Activated T-helper 9 cell treated with anti-CD3 and anti-CD28 coated beads, Interleukin-2, amount 50 U/mL, for 16 hours (primary cell): ENCODE data around the gene MELTF.
"Not testable (repeated sequence)": the region's sequence is repeated elsewhere in the genome, so short reads cannot be mapped to it uniquely, and the experiment has no call there.

Source experiments
- DNase-seq: peaks from one replicate; pipeline ENCODE4 v3.0.0-alpha.2; 2020; ENCODE audit warnings: low read depth

MELTF gene

GRCh38 chr3:197029511-197030167 lies at the start of gene MELTF:
Gene MELTF, minus strand, starts transcription at chr3:197029817. Its CDS starts 115 bp downstream, at chr3:197029702.
- DNase-seq: peak; percentile 64

- no peak for DNase-seq
These were observed 46.8 kb upstream of the MELTF start for GRCh38 chr3:197076415-197076814.

- no peak for DNase-seq
These were observed 38.5 kb upstream of the MELTF start for GRCh38 chr3:197068077-197068476.

DNA sequence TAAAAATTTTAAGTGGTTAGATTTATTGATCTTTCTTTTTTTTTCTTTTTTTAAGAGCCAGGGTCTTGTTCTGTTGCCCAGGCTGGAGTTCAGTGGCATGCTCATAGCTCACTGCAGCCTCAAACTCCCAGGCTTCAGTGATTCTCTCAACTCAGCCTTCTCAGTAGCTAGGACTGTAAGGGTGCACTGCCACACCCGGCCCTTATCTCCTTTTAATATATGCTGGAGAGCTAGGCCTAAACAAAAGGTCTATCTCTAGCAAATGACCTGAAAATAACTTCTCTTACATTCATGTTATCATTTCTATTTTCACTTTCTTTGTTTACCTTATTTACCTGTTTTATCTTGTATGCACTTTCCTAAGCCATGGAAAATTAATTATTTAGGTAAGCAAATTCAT lies 35.2 kb upstream of the MELTF start:
- no peak for DNase-seq

DNA sequence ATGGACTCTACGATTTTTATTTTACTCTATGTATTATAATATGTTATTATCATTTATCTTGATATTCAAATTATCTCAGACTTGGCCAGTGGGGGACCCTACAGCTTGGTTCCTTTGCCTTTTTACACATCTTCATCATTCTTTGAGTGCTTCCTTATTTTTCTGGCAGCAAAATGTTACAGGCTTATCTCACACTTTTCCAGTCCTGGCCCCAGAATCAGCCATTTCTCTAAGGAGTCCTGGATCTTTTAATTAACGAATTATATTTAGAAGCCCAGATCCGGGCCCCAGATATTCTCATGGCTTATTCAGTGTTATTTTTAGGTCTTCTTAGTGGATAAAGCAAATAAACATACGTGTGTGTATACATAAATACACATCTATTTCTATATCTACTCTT lies 32.8 kb upstream of the MELTF start:
- DNase-seq: no peak

- DNase-seq: not testable (repeated sequence)
These were observed 22.0 kb upstream of the MELTF start for GRCh38 chr3:197051637-197052036.

- DNase-seq: no peak
These were observed 20.9 kb upstream of the MELTF start for GRCh38 chr3:197050511-197050910.

- DNase-seq: no peak
These were observed 12.9 kb upstream of the MELTF start for GRCh38 chr3:197042539-197042938.

GRCh38 chr3:197041875-197042488 lies 12.4 kb upstream of the MELTF start:
- no peak for DNase-seq

DNA sequence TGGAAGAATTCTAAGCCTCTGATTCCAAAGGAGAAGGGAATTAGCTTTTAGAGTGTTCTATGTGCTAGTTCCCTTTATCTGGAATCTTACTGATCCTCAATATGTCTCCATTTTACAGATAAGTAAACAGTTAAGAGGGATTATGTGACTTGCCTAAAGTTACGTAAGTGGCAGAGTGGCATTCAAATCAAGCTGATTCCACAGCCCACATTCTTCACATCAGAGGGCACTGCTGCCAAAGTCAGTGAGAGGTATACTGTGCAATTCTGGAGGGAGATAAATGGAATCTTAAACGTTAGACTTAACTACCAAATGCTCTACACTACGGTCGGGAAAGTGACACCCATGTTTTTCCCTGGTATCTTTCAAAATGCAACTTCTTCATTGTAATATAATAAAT lies 11.0 kb upstream of the MELTF start:
- no peak for DNase-seq

- DNase-seq: no peak
These were observed 9.3 kb upstream of the MELTF start for GRCh38 chr3:197038679-197039462.

DNA sequence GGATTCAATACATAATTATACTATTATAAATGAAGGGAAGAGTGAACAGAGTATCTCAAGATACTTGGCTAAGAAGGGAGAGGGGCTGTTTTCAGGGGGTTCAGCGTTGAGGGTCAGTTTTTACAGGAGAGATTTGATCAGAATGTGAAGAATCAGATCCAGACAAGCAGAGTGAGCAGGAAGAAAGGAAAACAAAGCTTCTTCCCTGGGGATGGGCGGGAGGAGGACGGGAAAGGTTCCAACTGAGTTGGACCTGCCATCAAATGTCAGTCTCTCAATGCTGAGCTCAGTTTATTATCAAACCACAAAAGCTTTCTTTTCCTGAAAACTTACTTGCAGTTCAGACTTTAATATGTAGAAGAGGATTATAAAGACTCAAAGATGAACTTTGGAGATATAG lies 6.0 kb upstream of the MELTF start:
- no peak for DNase-seq

GRCh38 chr3:197034778-197035177 lies 5.2 kb upstream of the MELTF start:
- not testable (repeated sequence) for DNase-seq

GRCh38 chr3:197033764-197034163 lies 4.1 kb upstream of the MELTF start:
- not testable (repeated sequence) for DNase-seq

GRCh38 chr3:197031315-197032285 lies 2.0 kb upstream of the MELTF start:
- no peak for DNase-seq

DNA sequence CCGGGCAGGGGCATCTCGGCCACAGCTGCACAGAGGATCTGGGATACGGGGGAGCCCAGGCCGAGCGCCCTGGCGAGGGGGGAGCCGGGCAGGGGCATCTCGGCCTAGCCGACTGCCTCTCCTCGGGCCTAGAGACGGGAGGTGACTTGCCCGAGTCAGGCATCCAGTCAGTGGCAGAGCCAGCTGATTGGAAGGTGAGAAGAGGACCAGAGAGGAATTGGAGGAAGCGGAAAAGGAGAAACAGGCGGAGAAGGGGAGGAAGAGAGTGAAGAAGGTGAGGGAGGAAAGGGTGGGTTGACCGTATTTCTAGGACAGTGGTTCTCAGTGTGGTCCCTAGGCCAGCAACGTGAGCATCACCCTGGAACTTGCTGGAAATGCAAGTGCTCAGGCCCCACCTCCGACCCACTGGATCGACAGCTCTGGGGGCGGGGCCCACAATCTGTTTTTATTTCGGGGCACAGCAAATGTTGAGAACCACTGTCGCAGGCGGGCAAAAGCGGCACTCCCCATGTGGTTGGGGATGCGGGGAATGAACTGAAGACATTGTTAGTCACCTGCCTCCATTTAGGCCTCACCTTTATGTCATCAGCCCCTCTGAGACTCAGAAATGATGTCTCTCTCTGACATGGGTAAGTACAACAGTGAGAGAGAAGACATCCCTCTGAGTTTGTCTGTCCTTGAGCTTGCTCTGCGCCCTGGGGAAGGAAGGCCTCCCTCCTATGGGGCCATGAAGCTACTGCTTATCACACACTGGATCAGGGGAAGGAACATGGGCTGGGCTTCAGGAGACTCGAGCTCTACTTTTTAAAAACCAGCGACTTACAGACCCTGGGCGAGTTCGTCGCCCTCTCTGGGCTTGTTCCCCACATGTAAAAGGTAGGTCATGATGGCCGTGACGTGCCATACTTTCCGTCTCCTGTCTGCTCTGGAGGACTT lies 1.0 kb upstream of the MELTF start:
- DNase-seq: no peak

- no peak for DNase-seq
These were observed 698 bp downstream of the MELTF start for GRCh38 chr3:197028728-197029510.

DNA sequence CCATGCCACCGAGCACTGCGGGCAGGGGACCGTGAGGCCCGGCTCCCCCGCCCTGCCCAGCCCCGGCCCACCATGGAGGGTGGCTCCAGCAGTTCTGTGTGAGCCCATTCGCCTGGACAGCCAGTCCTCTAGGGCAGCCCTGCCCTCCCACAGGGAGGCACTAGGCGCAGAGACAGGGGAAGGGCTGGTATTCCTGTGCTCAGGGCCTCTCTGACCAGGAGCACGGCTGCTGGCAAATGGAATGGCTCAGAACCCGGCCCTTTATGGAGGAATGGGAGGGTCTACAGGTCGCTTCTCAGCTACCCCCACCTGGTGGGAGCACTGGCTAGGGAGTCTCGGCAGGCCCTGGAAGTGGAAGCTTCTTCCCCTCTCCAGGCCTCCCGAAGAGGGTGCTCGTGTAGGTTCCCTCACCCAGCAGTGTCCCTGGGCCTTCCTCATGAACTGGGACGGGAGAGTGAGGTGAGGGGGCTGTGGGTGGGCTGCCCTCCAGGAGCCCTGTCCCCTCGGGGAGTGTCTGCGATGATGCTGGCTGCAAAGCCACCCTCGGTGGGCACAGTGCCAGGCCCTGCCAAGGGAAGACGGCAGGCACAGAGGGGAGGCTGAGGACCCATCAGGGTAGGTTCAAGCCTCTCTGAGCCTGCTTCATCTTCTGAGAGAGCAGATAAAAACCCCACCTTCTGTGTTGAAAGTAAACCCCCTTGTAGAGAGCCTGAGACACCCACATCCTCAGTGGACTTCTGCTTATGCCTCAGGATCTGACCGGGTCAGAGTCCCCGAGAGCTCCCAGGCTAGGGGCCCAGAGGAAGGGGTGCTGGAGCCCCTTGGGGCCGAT lies 1.5 kb downstream of the MELTF start:
- DNase-seq: no peak
